Thyroid gland (tissue), 4 donors: ENCODE results near the gene RIOK3.

ENCODE experiments used
- POLR2A ChIP-seq, 2 donors: fragments of 450-650 bp; IDR thresholded peaks; one replicate each; pipeline ENCODE4 v1.6.1; 2017; ENCODE audit warnings: antibody characterized with exemption in 2 of 2, mild to moderate bottlenecking in 2 of 2, moderate library complexity in 1 of 2
- TF ChIP-seq, protein P1 (sequence below), 6 experiments: fragments of 200-600 bp in 3 of 6; fragments of 450-650 bp in 3 of 6; sonication (generic) in 3 of 6; IDR thresholded peaks; one replicate each; pipeline ENCODE4 v1.5.1; 2016 to 2019; ENCODE audit warnings: antibody characterized with exemption in 6 of 6, mild to moderate bottlenecking in 2 of 6, inconsistent platforms in 1 of 6, moderate library complexity in 1 of 6

DNA sequence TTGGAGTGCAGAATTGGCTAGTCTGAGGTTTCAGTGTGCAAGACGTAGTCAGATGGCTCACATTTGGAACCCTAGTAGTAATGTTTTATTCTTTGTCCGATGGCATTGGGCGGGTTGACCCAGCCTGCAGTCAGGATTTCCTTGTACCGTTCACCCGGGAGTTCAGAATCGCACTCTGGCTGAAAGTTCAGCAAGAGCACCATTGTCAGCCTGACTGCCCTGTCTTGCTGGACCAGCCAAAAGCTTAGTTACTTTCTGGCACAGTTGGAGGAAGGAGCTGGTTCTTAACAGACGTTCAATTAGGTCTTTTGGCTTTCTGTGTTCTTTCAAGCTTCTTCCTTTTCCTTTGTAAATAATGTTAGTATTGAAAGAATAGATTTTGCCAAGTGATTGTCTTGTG lies 68.8 kb downstream of the RIOK3 start:
- TF ChIP-seq, protein P1, sequence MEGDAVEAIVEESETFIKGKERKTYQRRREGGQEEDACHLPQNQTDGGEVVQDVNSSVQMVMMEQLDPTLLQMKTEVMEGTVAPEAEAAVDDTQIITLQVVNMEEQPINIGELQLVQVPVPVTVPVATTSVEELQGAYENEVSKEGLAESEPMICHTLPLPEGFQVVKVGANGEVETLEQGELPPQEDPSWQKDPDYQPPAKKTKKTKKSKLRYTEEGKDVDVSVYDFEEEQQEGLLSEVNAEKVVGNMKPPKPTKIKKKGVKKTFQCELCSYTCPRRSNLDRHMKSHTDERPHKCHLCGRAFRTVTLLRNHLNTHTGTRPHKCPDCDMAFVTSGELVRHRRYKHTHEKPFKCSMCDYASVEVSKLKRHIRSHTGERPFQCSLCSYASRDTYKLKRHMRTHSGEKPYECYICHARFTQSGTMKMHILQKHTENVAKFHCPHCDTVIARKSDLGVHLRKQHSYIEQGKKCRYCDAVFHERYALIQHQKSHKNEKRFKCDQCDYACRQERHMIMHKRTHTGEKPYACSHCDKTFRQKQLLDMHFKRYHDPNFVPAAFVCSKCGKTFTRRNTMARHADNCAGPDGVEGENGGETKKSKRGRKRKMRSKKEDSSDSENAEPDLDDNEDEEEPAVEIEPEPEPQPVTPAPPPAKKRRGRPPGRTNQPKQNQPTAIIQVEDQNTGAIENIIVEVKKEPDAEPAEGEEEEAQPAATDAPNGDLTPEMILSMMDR (IDR thresholded peaks at IDR 0.05) = no peak
- TF ChIP-seq POLR2A (IDR thresholded peaks at IDR 0.05) = no peak
